Renal cortical epithelial cell (primary cell): ENCODE results near the gene PPP2R3A. TPM values are rescaled to one million over a fixed set of nuclear protein-coding genes. Genes with fewer than 3 reads are reported as not detected.
A peak's percentile ranks its signal among the peaks of the same experiment; 100 is the strongest.

ENCODE experiments used
- DNase-seq: peaks from one replicate; pipeline ENCODE4 v3.0.0-alpha.2; 2011; ENCODE audit warnings: low read depth
- total RNA-seq: library from RNA; depleted of rRNA; stranded (reverse); fragments of >200 nt; gene quantifications from 2 replicates; pipeline ENCODE4 v1.2.3, GENCODE V29; 2014

The PPP2R3A gene
- total RNA-seq, 1 donor from 2014 or later = 98.2 TPM

GRCh38 chr3:135973841-135974240 is 8.3 kb downstream of the PPP2R3A start:
- peak; percentile 37 for DNase-seq

DNA sequence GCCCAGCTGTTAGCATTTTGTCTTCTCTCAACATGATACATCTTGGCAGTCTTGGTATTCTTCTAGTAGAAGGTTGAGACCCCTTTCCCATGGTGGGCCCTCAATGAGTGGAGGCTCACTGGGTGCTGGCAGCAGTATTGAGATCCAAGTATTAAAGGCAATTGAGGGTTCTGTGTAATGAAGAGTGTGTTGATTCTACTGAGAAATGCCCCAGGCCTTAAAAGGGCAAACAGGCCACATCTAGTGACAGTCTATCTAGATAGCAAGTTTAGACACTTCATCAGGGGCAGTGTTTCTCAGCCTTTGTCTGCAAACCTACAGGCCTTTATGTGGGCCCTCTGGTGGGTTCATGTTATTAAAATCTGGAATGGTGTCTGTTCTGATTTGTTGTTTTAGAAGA is 9.5 kb downstream of the PPP2R3A start:
- DNase-seq = no peak

- DNase-seq = no peak
Observed at GRCh38 chr3:135975536-135975935, 10.0 kb downstream of the PPP2R3A start.

- DNase-seq = no peak
Observed at GRCh38 chr3:135980343-135980742, 14.8 kb downstream of the PPP2R3A start.

DNA sequence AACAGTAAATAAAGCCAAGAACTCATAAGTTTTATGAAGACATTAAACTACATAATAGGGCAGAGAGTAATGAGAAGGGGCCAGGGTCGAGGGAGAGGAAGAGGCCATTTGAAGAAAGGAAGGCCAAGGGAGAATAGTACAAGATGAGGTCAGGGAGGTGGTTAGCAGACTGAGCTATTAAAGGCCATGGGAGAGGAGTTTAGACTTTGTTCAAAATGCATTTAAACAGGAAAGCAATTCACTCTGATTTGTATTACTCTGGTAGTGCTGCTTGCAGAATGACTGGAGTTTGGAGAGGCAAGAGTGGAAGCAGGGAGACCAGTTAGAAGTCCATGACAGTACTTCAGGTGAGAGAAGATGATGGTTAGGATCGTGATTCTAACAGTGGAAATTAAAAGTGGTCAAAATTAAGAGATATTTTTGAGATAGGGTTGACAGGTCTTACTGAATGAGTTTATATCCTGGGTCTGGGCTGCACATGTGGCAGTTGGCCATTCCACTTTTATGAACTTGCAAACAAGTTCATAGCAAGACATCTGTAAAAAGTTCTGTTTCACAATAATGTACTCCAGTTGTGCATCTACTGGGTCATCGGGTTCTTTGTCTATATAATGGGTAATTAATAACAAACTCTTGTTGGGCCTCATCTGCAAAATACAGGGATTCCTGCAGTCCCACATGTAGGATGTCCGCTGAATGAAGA is 16.3 kb downstream of the PPP2R3A start:
- no peak for DNase-seq

GRCh38 chr3:135982404-135982761 is 16.9 kb downstream of the PPP2R3A start:
- DNase-seq = peak; percentile 65

GRCh38 chr3:135982922-135983581 is 17.5 kb downstream of the PPP2R3A start:
- peak; percentile 55 for DNase-seq

GRCh38 chr3:135987661-135988060 is 22.1 kb downstream of the PPP2R3A start:
- no peak for DNase-seq

- DNase-seq = no peak
Observed at GRCh38 chr3:135989242-135989641, 23.7 kb downstream of the PPP2R3A start.

DNA sequence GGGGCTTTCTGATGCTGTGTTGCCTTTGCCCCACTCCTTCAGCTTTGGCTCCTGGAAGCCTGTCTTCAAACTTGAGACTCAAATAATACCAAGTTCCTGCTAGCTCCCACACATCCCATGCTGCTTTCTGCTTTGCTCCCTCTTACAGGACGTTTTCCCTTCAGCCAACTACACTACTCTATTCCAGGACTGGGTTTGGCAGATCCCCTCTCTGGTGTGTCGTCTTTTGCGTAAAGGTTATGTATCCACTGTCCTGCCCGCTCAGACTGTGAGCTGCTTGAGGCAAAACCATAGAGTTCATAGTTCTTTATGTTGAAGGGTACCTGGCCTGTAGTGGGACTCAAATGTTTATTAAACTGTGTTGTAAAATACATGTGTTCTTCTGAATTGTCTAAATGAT is 25.4 kb downstream of the PPP2R3A start:
- DNase-seq = no peak

- DNase-seq = no peak
Observed at GRCh38 chr3:135991621-135992020, 26.1 kb downstream of the PPP2R3A start.

DNA sequence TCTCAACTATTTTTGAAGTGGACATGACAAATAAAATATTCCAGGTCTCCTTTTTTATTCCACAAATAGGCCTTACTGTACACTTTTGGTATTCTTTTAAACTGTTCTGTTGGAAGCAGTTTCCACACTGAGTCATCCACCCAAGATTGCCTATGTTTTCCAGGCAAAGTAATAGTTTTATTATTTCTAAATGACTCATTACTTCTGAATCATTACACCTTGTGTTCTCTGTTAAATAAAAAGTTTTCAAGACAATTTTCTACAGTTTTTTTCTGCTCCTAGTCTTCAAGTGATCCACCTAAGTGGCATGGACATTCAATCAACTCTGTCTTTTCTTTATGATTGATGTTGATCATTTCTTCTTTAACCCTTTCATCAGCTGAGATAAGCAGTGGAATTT is 26.5 kb downstream of the PPP2R3A start:
- peak; percentile 96 for DNase-seq

- DNase-seq = no peak
Observed at GRCh38 chr3:135994708-135995337, 29.3 kb downstream of the PPP2R3A start.

- no peak for DNase-seq
Observed at GRCh38 chr3:135995766-135996165, 30.2 kb downstream of the PPP2R3A start.

DNA sequence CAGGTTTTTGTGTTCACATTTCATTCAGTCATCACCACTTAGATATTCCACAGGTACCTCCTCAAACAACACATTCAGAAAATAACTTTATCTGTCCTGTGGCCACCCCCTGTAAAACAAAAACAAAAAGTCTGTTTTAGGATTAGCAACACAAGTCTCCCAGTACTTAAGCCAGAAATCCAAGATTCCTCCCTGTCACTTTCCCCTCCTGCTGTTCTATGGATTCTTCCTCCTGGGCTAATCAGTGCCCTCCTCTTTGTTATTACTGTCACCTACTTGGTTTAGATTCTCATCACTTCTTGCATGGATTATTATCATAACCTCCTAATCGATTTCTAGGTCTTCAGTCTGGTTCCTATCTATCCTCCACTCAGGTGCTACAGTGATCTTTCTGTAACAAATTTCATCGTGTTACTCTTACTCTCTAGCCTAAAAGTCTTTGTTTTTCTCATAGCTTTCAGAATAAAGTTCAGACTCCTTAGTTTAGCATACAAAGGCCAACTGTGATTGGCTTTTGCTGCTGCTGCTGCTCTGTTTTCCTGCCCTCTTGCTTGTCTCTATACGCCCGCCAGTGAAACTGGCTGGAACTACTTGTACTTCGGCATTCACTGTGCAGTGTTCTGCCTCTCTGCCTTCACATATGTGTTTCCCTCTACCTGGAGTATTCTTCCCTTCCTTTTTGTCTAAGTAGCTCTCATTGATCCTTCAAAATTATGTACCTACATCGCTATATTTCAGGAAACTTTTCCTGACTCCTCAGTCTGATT is 32.2 kb downstream of the PPP2R3A start:
- DNase-seq = no peak

DNA sequence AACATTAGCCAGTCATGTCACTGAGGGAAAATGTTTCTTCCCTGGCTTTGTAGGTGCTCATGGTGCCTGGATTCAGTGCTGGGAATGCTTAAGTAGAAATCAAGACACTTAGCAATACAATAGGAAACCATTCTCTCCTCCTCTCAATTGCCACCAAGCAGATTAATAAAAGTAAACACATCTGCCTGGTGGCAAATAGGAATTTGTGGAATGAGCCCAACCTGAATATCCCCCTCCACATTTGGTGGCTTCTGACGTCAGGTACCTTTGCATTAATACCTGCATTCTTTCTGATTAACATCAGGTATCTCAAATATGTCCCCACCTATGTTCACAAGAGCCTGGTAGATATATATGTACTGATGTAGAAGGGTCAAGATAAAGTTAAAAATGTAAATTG is 42.7 kb downstream of the PPP2R3A start:
- no peak for DNase-seq

DNA sequence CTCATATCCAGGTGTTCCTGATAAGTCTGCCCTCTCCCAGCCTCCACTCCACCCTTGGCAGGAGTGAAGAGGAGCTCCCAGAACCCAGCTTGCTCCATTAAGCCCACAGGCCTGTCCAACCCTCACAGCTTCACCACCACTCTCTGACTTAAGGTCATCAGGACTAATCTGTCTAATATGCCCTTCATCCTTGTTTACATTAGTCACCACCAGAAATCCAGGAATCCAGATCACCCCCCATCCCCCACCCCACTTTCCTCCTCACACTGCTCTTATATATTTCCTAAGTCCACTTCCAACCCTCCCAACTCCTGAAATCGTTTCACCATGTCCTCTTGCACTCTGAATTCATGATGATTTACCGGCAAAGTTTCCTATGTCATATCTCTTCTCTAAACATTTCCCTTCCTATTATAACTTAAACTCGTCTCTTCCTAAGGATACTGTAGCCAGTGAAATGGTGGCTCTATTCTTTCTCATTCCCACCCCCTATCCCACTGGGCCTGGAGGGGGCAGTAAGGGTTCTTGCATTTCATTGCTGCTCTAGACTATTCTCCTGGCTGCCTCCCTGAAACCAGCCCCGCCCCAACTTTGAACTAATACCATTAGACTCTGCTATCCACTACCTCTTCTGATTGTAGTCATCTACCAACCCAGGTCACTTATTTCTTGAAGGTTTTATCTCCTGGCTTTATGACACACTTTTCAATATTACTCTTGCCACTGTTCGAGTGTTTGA is 43.4 kb downstream of the PPP2R3A start:
- DNase-seq = no peak

- no peak for DNase-seq
Observed at GRCh38 chr3:136018876-136019275, 53.3 kb downstream of the PPP2R3A start.

GRCh38 chr3:136021803-136022202 is 56.3 kb downstream of the PPP2R3A start:
- no peak for DNase-seq

DNA sequence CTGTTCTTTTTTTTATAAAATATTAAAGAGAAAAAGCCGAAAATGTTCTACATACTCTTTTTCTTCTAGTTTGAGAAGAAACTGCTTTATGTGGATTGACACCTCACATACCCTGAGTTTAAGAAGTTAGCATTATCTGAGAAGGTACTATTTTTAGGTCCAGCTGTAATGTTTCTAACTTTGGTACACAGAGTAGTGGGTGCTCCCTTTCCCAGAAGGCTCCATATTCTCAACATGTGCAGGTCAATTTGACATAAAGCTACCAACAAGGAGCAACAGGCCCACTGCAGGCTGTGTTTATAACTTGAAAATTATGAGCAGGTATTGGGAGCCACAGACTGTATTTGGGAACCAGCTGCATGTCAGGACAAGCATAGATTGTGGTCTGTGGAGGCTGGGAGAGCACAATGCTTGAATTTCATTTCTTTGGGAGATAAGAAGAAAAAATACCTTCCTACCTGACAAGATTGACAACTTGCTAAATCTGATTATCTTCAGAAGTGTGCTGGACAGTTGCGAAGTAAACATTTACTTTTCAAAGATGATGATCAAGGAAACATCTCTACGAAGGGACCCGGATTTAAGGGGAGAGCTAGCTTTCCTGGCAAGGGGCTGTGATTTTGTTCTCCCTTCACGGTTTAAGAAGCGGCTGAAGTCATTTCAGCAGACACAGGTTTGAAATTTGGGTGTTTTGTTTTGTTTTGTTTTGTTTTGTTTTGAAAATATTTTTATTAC is 57.2 kb downstream of the PPP2R3A start:
- no peak for DNase-seq
